Stimulated activated CD4-positive, alpha-beta T cell treated with anti-CD3 and anti-CD28 coated beads, Interleukin-2, amount 100 ng/mL, for 48 hours (primary cell): Measurements from ENCODE around the gene MBNL3.
A peak's percentile ranks its signal among the peaks of the same experiment; 100 is the strongest.

Experiments
- DNase-seq, 2 donors: peaks; one replicate each; pipeline ENCODE4 v3.0.0-alpha.2; 2020

The MBNL3 gene, protein sequence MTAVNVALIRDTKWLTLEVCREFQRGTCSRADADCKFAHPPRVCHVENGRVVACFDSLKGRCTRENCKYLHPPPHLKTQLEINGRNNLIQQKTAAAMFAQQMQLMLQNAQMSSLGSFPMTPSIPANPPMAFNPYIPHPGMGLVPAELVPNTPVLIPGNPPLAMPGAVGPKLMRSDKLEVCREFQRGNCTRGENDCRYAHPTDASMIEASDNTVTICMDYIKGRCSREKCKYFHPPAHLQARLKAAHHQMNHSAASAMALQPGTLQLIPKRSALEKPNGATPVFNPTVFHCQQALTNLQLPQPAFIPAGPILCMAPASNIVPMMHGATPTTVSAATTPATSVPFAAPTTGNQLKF

DNA sequence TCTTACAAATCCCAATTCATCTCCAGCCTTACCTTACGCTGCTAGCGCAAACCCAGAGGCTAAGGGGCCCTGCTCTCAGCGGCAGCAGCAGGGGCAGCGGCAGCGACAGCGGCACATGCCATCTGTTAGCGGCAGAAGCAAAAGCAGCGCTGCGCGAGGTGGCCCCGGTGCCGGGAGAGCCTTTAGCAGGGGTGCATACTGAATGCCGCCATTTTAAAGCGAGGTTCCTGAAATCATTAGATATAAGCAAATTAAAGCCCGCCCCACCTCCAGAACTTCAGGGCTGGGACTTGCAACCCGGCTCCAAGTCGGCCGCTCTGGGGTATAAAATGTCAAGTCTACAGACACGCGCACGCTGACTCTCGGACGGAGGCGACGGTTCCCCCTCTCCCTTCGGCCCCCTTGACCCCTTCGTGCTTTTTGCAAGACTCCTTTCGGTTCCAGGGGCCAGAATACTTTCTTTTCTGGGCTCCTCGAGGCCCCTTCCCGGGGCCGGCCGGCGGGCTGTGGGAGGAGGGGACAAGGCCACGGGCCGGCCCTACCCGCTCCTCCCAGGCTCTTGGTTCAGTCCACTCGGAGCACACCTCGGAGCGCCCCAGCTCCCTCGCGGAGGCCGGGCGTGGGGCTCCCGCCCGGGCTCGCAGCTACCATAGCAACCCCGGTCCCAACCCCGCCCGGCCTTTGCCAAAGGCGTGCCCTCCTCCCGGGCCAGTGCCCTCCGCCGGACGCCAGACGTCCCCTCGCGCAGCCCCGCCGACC, at the start of gene MBNL3:
Gene MBNL3 (minus strand): TSS at position 220 of the 759 bp plus-strand sequence. CDS start 49,427 bp downstream, outside the sequence.
- DNase-seq, result peak; percentile 23 to 38

DNA sequence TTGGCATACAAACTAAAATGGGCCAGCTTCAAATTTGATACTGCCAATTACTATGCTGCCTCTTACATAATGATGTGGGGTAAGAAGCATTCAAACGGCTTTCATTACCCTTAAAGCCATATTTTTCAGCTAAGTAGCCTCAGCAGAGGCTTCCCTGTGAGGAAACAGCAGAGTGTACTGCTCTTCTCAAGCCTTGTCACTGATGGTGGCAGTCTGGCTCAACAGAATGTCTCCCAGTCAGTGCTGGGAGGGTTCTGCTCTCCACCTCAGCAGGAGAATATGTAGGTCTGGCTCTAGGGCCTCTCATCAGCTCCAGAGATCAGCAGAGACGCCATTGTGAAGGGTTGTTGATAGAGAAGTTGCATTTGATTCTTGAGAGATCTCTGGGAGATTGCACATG, 44.6 kb upstream of the MBNL3 start:
- DNase-seq, result no peak

DNA sequence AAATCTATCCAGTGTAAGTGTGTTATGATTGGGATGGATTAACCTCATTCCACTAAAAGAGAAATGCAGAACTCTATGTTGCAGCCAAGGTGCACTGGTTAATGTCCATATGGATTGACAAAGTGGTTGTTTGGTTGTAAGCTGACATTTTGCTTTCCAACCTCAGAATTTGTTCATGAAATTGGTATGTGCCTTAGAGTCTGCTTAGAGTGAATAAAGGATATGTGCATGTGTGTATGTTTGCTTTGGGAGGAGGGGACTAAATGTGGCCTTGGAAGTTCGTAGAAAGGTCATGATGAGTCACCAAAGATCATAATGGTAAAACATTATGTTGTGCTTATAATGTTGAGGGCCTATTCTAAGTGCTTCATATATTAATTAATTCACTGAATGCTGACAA, 44.1 kb upstream of the MBNL3 start:
- no peak for DNase-seq

DNA sequence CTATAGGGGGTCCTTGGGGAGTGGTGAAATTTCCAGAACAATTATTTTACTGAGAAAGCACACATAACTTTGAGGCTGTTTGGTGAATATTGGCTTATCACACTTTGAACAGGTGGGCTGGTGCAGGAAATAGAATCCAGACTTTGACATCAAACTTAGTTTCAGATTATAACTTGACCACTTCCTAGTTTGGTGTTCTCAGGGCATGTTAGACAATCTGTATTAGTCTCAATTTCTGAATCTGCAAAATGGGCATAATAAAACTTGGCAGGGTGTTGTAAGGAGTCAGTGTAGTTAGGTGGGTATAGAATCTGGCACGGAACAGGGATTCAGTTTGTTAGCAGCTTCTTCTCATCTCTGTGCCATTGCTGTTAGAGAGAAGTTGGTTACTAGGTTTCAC, 43.3 kb upstream of the MBNL3 start:
- DNase-seq, result no peak

- no peak for DNase-seq
Observed at GRCh38 chrX:132520792-132521191, 32.0 kb upstream of the MBNL3 start.

DNA sequence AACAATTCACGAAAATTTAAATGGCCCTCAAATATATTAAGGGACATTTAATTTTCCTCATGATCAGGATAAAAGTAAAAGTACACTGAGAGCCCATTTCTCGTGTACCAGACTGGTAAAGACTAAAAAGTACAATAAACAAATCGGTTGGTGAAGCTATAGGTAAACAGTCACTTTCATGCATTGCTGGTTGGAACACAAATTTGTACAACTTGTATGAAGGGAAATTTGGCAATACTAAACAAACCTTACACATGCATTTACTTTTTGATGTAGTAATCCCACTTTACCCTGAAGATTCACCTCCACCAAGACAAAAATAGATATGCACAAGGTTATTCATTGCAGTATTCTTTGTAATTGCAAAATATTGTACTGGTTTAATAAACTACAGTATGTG, 31.4 kb upstream of the MBNL3 start:
- no peak for DNase-seq

DNA sequence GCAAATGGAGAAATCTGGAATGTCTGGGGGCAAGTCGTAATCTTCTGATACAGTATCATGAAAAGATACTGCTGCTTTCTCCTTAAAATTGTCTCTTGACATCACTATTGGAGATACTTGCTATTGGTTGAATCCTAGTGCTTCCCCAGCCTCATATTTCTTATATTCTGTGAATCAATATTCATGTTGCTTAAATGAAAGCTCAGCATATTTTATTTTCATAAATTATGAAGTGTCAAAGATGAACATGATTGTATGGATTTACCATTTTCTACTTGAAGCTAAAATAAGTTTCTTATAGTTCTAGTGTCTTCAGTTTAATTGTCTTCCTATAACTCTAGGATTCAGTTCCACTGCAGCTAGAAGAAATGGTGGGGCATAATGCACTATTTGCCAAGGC, 29.6 kb upstream of the MBNL3 start:
- no peak for DNase-seq

GRCh38 chrX:132508834-132509233, 20.0 kb upstream of the MBNL3 start:
- DNase-seq, result no peak

DNA sequence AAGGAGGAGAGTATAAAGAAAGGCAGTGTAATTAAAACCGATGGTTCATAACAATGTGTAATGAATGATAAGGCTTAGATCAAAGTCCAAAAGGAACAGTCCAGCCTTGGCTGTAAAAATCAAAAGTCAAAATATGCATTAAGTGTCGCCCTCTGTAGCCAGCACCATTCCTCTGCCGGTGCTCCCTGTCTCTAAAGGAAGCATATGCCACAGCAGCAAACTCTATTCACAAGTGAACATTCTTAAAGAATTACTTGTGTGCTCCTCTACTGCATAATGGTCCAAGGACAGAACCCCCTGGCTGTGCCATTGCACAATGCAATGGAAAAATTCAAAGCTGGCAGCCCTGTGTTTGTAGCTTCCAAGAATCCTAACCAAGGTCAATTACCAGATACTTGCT, 16.3 kb upstream of the MBNL3 start:
- no peak for DNase-seq

DNA sequence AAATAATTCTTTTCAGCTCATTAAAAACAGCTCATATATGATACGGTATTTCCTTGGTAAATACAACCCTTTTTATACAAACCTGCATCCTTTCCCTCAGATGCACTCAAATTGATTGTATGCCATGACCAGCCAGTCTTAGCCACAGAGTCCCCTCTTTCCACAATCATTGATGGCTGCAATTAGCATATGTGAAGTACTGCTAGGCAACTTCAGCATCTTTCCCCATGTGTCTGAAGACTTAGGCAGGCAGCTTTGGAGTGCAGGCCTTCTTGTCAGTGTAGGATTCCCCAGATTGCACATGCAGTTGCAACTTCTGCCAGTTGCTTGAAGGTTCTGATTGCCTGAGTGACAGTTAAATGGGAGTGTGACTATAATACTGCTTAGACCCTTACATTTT, 15.6 kb upstream of the MBNL3 start:
- DNase-seq, result no peak

- DNase-seq, result no peak
Observed at GRCh38 chrX:132501606-132502005, 12.8 kb upstream of the MBNL3 start.

GRCh38 chrX:132497432-132497831, 8.6 kb upstream of the MBNL3 start:
- no peak for DNase-seq

DNA sequence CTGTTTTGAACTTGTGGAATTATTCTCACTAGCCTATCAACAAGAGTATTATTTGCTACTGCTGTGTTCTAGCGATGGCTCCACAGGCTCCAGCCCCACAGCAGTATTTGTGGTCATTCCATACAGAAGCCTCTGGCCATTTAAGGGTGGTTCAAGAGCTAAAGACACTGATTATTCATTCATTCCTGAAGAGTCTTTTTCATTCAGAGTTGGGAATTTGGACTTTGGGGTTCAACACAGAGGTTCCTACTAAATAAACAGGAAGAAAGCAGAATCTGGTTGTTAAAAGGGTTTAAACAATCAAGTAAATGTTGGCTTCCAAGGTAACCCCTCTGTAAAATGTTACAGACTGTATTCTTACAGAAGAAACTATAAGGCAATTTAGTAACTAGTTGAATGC, 4.3 kb upstream of the MBNL3 start:
- no peak for DNase-seq

- no peak for DNase-seq
Observed at GRCh38 chrX:132491191-132491590, 2.4 kb upstream of the MBNL3 start.

DNA sequence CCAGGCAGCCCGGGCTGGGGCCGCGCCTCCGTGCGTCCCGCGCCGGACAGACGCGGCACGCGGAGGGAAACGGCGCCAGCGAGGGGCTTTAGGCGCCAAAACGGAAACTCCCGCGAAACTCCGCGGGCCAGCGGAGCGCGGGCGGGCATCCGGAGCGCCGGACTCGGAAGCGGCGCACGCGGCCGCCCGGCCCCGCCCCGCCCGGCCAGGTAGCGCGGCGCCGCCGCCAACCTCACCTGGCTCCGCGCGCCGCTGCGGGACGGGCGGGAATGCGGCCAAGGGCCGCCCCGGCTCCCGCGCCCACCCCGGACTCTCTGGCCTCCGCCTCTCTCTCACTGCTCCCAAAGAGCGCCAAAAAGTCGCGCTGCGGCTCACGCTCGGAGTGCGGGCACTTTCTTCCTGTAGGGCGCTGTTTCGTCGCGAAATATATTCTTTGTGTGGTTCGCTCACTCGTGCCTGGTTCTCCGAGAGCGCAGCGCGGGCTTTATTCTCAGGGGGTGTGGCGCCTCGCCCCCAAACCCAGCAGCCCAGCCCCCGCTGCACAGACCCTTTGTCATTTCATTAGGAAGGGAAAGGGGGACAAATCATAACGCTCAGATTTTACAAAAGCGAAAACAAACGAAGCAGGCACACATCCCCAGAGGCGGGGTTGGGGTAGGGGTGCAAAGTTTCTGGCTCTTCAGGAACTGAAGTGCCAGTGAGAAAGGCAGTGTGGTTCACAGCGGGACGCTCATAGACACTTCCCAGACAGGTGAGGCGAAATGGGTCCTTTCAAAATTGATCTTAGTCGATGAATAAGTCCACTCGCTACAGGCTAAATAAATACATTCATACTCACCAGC, 961 bp upstream of the MBNL3 start:
- DNase-seq, result peak; percentile 3 to 17

DNA sequence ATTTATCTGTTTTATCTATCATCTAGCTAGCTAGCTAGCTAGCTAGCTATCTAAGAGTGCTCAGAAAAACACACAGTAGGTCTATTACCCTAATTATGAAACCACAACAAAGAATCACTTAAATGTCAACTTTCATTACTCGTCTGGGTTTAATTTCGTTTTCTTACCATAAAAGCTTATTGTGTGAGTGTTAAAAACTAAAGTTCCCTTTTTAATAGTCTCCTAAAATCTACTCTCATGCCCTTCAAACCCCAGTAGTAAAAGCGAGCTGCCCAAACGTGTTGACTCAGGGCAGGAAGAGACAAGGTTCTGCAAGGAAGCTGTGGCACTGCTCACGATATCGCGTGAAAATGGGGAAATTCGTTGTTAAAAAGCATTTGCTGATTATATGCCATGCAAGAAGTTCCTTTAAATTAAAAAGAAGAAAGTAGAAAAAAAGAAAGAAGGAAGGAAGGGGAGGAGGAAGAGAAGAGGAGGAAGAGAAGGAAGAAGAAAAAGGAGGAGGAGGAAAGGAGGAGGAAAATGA, 595 bp downstream of the MBNL3 start:
- no peak for DNase-seq

GRCh38 chrX:132486599-132487178, 2.1 kb downstream of the MBNL3 start:
- DNase-seq, result no peak

GRCh38 chrX:132483951-132484350, 4.9 kb downstream of the MBNL3 start:
- no peak for DNase-seq

GRCh38 chrX:132483488-132483887, 5.3 kb downstream of the MBNL3 start:
- no peak for DNase-seq

DNA sequence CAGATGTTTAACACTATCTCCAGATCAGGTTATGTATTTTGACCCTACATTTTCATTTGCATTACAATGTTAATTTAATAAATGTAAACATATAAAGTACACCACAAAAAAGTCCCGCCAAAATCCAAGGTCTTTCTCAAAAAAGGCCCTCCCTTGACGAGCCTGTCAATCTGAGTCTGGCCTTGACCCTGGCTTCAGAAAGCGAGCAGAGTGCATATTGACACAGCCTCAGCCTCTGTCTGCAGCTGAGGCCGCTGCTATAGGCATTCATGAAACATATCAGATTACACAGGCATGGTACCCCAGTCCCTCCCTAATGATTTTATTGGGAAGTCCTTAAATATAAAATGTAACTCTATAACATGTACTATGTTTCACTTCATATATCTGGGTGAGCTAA, 6.2 kb downstream of the MBNL3 start:
- DNase-seq, result no peak

GRCh38 chrX:132481449-132481848, 7.4 kb downstream of the MBNL3 start:
- DNase-seq, result no peak

DNA sequence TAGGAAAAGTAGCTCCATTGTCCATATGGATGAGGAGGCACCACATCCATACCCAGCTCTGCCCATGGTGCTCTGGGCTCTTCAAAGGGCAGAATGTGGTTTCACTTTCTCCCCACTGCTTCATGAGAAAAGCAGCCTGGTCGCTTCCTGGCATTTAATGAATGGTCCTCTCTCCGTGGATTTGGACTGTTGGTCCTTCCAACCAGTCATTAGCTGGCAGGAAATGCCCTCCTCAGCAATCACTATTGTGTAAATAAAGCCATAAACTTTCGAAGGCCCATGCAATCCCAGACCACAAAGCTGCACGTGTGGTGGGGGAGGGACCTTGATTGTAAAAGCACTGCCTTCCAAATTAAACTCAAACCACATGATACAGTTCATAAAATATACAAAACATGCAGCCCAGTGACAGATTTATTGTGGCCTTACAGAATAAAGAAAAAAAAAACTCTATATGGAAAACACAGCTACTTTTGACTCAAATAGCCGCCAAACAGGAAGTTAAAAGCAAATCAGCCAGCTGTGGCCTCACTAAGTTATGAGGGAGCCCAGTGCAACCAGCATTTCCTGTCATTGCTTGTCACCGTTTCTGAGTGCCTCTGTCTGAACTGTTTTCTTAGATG, 8.1 kb downstream of the MBNL3 start:
- DNase-seq, result peak; percentile 3 to 16
